Neuronal stem cell (in vitro differentiated cells): ENCODE measurements around the gene ADRA2C.
A peak's percentile ranks its signal among the peaks of the same experiment; 100 is the strongest.

Experiments used
- DNase-seq: peaks from one replicate; pipeline ENCODE4 v3.0.0-alpha.2; 2013; ENCODE audit warnings: low spot score
- H2AFZ ChIP-seq: one replicate; pipeline ENCODE4 v1.6.1; 2013; ENCODE audit warnings: mild to moderate bottlenecking, low read length, inconsistent platforms
- H2AK5ac ChIP-seq: 2 replicates; pipeline ENCODE4 v1.6.1; 2013; ENCODE audit warnings: low read depth, mild to moderate bottlenecking, inconsistent platforms, low read length, moderate library complexity, mixed read lengths
- H2BK120ac ChIP-seq: 2 replicates; pipeline ENCODE4 v1.6.1; 2013; ENCODE audit warnings: low read depth, mild to moderate bottlenecking, inconsistent platforms, low read length, moderate library complexity, mixed read lengths
- H2BK12ac ChIP-seq: one replicate; pipeline ENCODE4 v1.6.1; 2013; ENCODE audit warnings: low read length, inconsistent platforms
- H2BK15ac ChIP-seq: 2 replicates; pipeline ENCODE4 v1.6.1; 2013; ENCODE audit warnings: mild to moderate bottlenecking, low read length, inconsistent platforms, mixed read lengths
- H2BK5ac ChIP-seq: one replicate; pipeline ENCODE4 v1.6.1; 2013; ENCODE audit warnings: inconsistent platforms, mild to moderate bottlenecking, low read length, moderate library complexity
- H3K14ac ChIP-seq: one replicate; pipeline ENCODE4 v1.6.1; 2013; ENCODE audit warnings: low read length, inconsistent platforms
- H3K18ac ChIP-seq: 2 replicates; pipeline ENCODE4 v1.6.1; 2013; ENCODE audit warnings: low read length, inconsistent platforms
- H3K23ac ChIP-seq: 2 replicates; pipeline ENCODE4 v1.6.1; 2013; ENCODE audit warnings: low read depth, mild to moderate bottlenecking, mixed read lengths, low read length, inconsistent platforms; ENCODE audit not compliant: poor library complexity
- H3K27ac ChIP-seq: replicated peaks from 3 replicates; pipeline ENCODE4 v1.5.1; 2013; ENCODE audit warnings: low read length, inconsistent platforms
- H3K27me3 ChIP-seq, 3 experiments: 2 replicates each; pipeline ENCODE4 v1.6.1; 2013; ENCODE audit warnings: low read length in 3 of 3, mild to moderate bottlenecking in 2 of 3, inconsistent platforms in 1 of 3, low read depth in 1 of 3, mixed read lengths in 1 of 3, moderate library complexity in 1 of 3; ENCODE audit not compliant: control insufficient read depth in 3 of 3, insufficient read depth in 3 of 3
- H3K36me3 ChIP-seq, 2 donors: replicated peaks in 1 of 2; 2 replicates each; pipeline ENCODE4 v1.6.1; 2013; ENCODE audit warnings: low read length in 2 of 2; ENCODE audit not compliant: control insufficient read depth in 2 of 2, insufficient read depth in 2 of 2
- H3K4ac ChIP-seq: 2 replicates; pipeline ENCODE4 v1.6.1; 2013; ENCODE audit warnings: inconsistent platforms, mild to moderate bottlenecking, low read length, moderate library complexity
- H3K4me1 ChIP-seq, 2 donors: 1 replicate in 1 of 2; 2 replicates in 1 of 2; pipeline ENCODE4 v1.6.1; 2013; ENCODE audit warnings: low read length in 2 of 2, low read depth in 1 of 2; ENCODE audit not compliant: control insufficient read depth in 2 of 2, insufficient read depth in 1 of 2
- H3K4me2 ChIP-seq: one replicate; pipeline ENCODE4 v1.6.1; 2013; ENCODE audit warnings: mild to moderate bottlenecking, low read length, inconsistent platforms; ENCODE audit not compliant: insufficient read depth, poor library complexity, severe bottlenecking
- H3K4me3 ChIP-seq, 2 donors: 2 replicates each; pipeline ENCODE4 v1.5.1; 2013; ENCODE audit warnings: low read length in 2 of 2, mild to moderate bottlenecking in 2 of 2, inconsistent platforms in 1 of 2, moderate library complexity in 1 of 2
- H3K79me1 ChIP-seq: one replicate; pipeline ENCODE4 v1.6.1; 2013; ENCODE audit warnings: low read depth, mild to moderate bottlenecking, inconsistent platforms, low read length, moderate library complexity
- H3K9ac ChIP-seq: one replicate; pipeline ENCODE4 v1.6.1; 2013; ENCODE audit warnings: mild to moderate bottlenecking, low read depth, low read length, inconsistent platforms; ENCODE audit not compliant: poor library complexity
- H3K9me3 ChIP-seq, 2 donors: replicated peaks in 1 of 2; 2 replicates each; pipeline versions ENCODE3 to v1.6.1; 2013; ENCODE audit warnings: low read length in 2 of 2, mild to moderate bottlenecking in 2 of 2, inconsistent platforms in 1 of 2, low read depth in 1 of 2, mixed read lengths in 1 of 2, moderate library complexity in 1 of 2; ENCODE audit not compliant: control insufficient read depth in 2 of 2, insufficient read depth in 1 of 2
- H4K8ac ChIP-seq: one replicate; pipeline ENCODE4 v1.6.1; 2013; ENCODE audit warnings: low read depth, mild to moderate bottlenecking, inconsistent platforms, low read length, moderate library complexity
- H4K91ac ChIP-seq: one replicate; pipeline ENCODE4 v1.6.1; 2013; ENCODE audit warnings: low read length, low read depth, mild to moderate bottlenecking, inconsistent platforms; ENCODE audit not compliant: poor library complexity
- WGBS, 2 donors: extraction: QIAGEN DNeasy Blood & Tissue Kit; methylation state at CpG; one replicate each; pipeline ENCODE4 v1.1.7; 2013; ENCODE audit warnings: missing lambda C conversion rate in 2 of 2, mixed read lengths in 1 of 2; ENCODE audit not compliant: insufficient read length in 2 of 2, insufficient replicate concordance in 1 of 2; ENCODE audit errors: extremely low coverage in 2 of 2; 5-methylcytosine and 5-hydroxymethylcytosine counted together

Gene ADRA2C

GRCh38 chr4:3791256-3791655 is 25.1 kb downstream of the ADRA2C start:
- H2AK5ac ChIP-seq: no peak overlapping the region
- H2BK12ac ChIP-seq: no peak overlapping the region
- no peak overlapping the region for H3K4me2 ChIP-seq
- no peak overlapping the region for H4K91ac ChIP-seq
- peaks cover 0 to 5% of the 10 kb centered on the region in 2 donors for H3K4me1 ChIP-seq
- no peak overlapping the region for H3K4me3 ChIP-seq
- no peak for DNase-seq
- H3K79me1 ChIP-seq: no peaks in the 10 kb centered on the region
- H3K18ac ChIP-seq: no peak overlapping the region
- peak overlapping the region; percentile 30 for H3K23ac ChIP-seq
- H2AFZ ChIP-seq: no peak overlapping the region
- H3K4ac ChIP-seq: no peak overlapping the region
- no CpG with 5 or more reads among the region's 9 CpGs for WGBS, 2 donors
- H2BK120ac ChIP-seq: no peak overlapping the region
- H3K14ac ChIP-seq: peak overlapping the region; percentile 11
- no peak overlapping the region for H2BK5ac ChIP-seq
- no peaks in the 10 kb centered on the region for H3K27me3 ChIP-seq
- H3K9me3 ChIP-seq: peaks cover 0 to 6% of the 10 kb centered on the region in 2 donors
- no peak overlapping the region for H3K9ac ChIP-seq
- H2BK15ac ChIP-seq: no peak overlapping the region
- no peak overlapping the region for H3K27ac ChIP-seq
- no peak overlapping the region for H4K8ac ChIP-seq
- H3K36me3 ChIP-seq: no peaks in the 10 kb centered on the region

GRCh38 chr4:3791910-3792542 is 25.8 kb downstream of the ADRA2C start:
- no peaks in the 10 kb centered on the region for H3K27me3 ChIP-seq

GRCh38 chr4:3792813-3793212 is 26.6 kb downstream of the ADRA2C start:
- no CpG with 5 or more reads among the region's 3 CpGs for WGBS, 2 donors
- Histone ChIP-seq H3K4me1 (peaks cover 0 to 2% of the 10 kb centered on the region in 2 donors), H3K4me3 (no peak overlapping the region), H3K23ac (no peak overlapping the region), H3K14ac (no peak overlapping the region), H3K9me3 (peaks cover 0 to 4% of the 10 kb centered on the region in 2 donors), H2AFZ (no peak overlapping the region), H3K27me3 (no peaks in the 10 kb centered on the region), H4K91ac (no peak overlapping the region), H3K18ac (no peak overlapping the region), H4K8ac (no peak overlapping the region), H3K4ac (no peak overlapping the region), H2BK120ac (no peak overlapping the region), H3K9ac (no peak overlapping the region), H3K79me1 (no peaks in the 10 kb centered on the region), H3K36me3 (no peaks in the 10 kb centered on the region), H3K27ac (no peak overlapping the region), H3K4me2 (no peak overlapping the region), H2BK15ac (no peak overlapping the region), H2BK12ac (no peak overlapping the region), H2BK5ac (no peak overlapping the region), H2AK5ac (no peak overlapping the region)
- no peak for DNase-seq

More at GRCh38 chr4:3791910-3792542, 25.8 kb downstream of the ADRA2C start:
- Histone ChIP-seq H3K4me2 (no peak overlapping the region), H2AFZ (no peak overlapping the region), H3K4me1 (peaks cover 0 to 5% of the 10 kb centered on the region in 2 donors), H3K4ac (no peak overlapping the region), H3K27ac (no peak overlapping the region), H3K79me1 (no peaks in the 10 kb centered on the region), H2BK15ac (no peak overlapping the region), H3K4me3 (no peak overlapping the region), H2BK120ac (no peak overlapping the region), H4K8ac (no peak overlapping the region), H2BK5ac (no peak overlapping the region), H3K9me3 (peaks cover 0 to 6% of the 10 kb centered on the region in 2 donors), H4K91ac (no peak overlapping the region), H3K36me3 (no peaks in the 10 kb centered on the region), H3K18ac (no peak overlapping the region), H3K23ac (no peak overlapping the region), H2BK12ac (no peak overlapping the region), H3K14ac (no peak overlapping the region), H3K9ac (no peak overlapping the region), H2AK5ac (no peak overlapping the region)
- WGBS, 2 donors: no CpG with 5 or more reads among the region's 13 CpGs
- peak; percentile 73 for DNase-seq

- no CpG with 5 or more reads among the region's 3 CpGs for whole genome bisulfite sequencing, 2 donors
- Histone ChIP-seq H2AK5ac (no peak overlapping the region), H3K9ac (no peak overlapping the region)
These were observed 27.4 kb downstream of the ADRA2C start for GRCh38 chr4:3793545-3793944.

More at GRCh38 chr4:3793545-3793944, 27.4 kb downstream of the ADRA2C start:
- Histone ChIP-seq H3K79me1 (no peaks in the 10 kb centered on the region), H3K23ac (no peak overlapping the region), H3K36me3 (no peaks in the 10 kb centered on the region), H4K91ac (no peak overlapping the region), H2BK5ac (no peak overlapping the region), H3K27ac (no peak overlapping the region), H3K4ac (no peak overlapping the region), H3K4me2 (no peak overlapping the region), H2BK15ac (no peak overlapping the region), H3K4me3 (no peak overlapping the region), H3K14ac (no peak overlapping the region), H3K18ac (no peak overlapping the region), H2BK12ac (no peak overlapping the region), H4K8ac (no peak overlapping the region), H2AFZ (no peak overlapping the region), H2BK120ac (no peak overlapping the region), H3K27me3 (no peaks in the 10 kb centered on the region), H3K9me3 (peaks cover 0 to 4% of the 10 kb centered on the region in 2 donors), H3K4me1 (peaks cover 0 to 2% of the 10 kb centered on the region in 2 donors)
- no peak for DNase-seq
